ENCODE data around the gene CDH24. TPM values are rescaled to one million over a fixed set of nuclear protein-coding genes. Genes with fewer than 3 reads are reported as not detected.

The CDH24 gene
- total and polyA plus RNA-seq, 2 of the 8 experiments (the other 6 are each of a cell fraction or from before 2014, with no cell fraction given), result 18.1 to 27.6 TPM

- TF ChIP-seq CTCF (IDR thresholded peaks at IDR 0.05; ENCODE audit: control extremely low read depth in 1 of 3, insufficient read depth in 1 of 3, low read depth in 1 of 3, low read length in 3 of 3), result no peak
These were observed 29.2 kb upstream of the CDH24 start (continued) for GRCh38 chr14:23086565-23086964.

Measured in H1 (cell line).